ENCODE results near the gene YIPF5. TPM values are rescaled to one million over a fixed set of nuclear protein-coding genes. Genes with fewer than 3 reads are reported as not detected.

Gene YIPF5
- total and polyA plus RNA-seq, 2 of the 4 experiments (the other 2 are of a cell fraction), result 64.4 to 172 TPM

DNA sequence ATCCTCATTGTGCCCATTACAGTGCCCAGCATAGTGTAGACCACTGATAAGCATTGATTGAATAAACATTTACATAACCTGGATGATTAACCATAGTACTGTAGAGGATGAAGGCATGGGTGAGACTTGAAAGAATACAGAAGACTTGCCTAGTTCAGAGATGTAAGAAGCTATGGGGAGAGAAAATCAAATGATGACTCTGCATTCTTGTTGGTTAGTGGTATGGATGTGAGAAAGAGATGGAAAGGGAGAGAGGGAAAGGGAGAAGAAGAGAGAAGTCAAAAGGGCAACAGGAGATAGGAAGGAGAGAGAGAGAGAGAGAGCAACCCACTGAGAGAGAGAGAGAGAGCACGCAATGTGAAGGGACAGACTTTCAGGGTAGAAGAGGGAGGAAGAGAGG, 26.8 kb downstream of the YIPF5 start:
- H4K8ac ChIP-seq (ENCODE audit: low read depth in 2 of 2, low read length in 2 of 2), result no peak overlapping the region
- dilution Hi-C loops (cut with HindIII; ENCODE audit: low sequenced_read_pairs, unreplicated experiment), result no loop called here
- H3K27ac ChIP-seq (ENCODE audit: insufficient read depth, low read length), result no peak overlapping the region
- H2BK5ac ChIP-seq (ENCODE audit: low read depth, low read length, poor library complexity, severe bottlenecking), result peak overlapping the region; percentile 9
- ATAC-seq (ENCODE audit: low read depth) (no peak), DNase-seq (no peak)
- BruUV-seq (replicated peaks), result no TSS peak
- CTCF ChIA-PET, result no interaction called here
- WGBS, 2 experiments (ENCODE audit: extremely low coverage in 2 of 2, insufficient read length in 1 of 2), result 100% methylated on average over 1 of the region's 1 CpG; no CpG with 5 or more reads in 1 of the 2 experiments
- H3K9me1 ChIP-seq (ENCODE audit: insufficient read depth, low read length), result peaks cover 3% of the 10 kb centered on the region; the same call in 1 of the 2 replicates
- no peak overlapping the region for H3K4me2 ChIP-seq (ENCODE audit: low read depth, low read length)
- in situ Hi-C loops (cut with MboI; ENCODE audit: low sequenced_read_pairs), result no loop called here
- no peak overlapping the region for H4K91ac ChIP-seq (ENCODE audit: insufficient read depth, low read depth, low read length)
- no peak overlapping the region for H2BK120ac ChIP-seq (ENCODE audit: low read depth, low read length)
- no peak overlapping the region for H3K14ac ChIP-seq (replicated peaks; ENCODE audit: low read depth, low read length)
- H2BK15ac ChIP-seq (ENCODE audit: low read depth, low read length), result peak overlapping the region; percentile 56; the same call in 1 of the 3 replicates
- H3K23ac ChIP-seq (ENCODE audit: low read depth, low read length), result no peak overlapping the region
- intact Hi-C loops (cut with micrococcal nuclease), result loop anchor here (2.0 to 10.0 kb wide), 3 partner anchors 176 to 741 kb away; partner anchors contain the start of gene NR3C1
- no peak overlapping the region for H3K56ac ChIP-seq (ENCODE audit: extremely low read depth, insufficient read depth, low read length)
- POLR2A ChIA-PET (ENCODE audit: unreplicated experiment), result no interaction called here
- H3K4me1 ChIP-seq (ENCODE audit: control insufficient read depth, insufficient read depth, low read length), result peaks cover 7% of the 10 kb centered on the region
- no peak overlapping the region for H4K5ac ChIP-seq (ENCODE audit: low read depth, low read length)
- no peak overlapping the region for H3K9ac ChIP-seq (ENCODE audit: low read depth, low read length)
- H4K20me1 ChIP-seq (ENCODE audit: insufficient read depth, low read length), result no peaks in the 10 kb centered on the region
- no peak overlapping the region for H3K18ac ChIP-seq (ENCODE audit: low read depth, low read length)
- H3K4me3 ChIP-seq (ENCODE audit: insufficient read depth, low read depth, low read length), result no peak overlapping the region
- no peaks in the 10 kb centered on the region for H3K79me1 ChIP-seq (ENCODE audit: low read depth in 1 of 2, low read length in 2 of 2)
- no peak overlapping the region; the same call in 1 of the 2 replicates for H2AK5ac ChIP-seq (ENCODE audit: low read depth, low read length)
- no peak overlapping the region for H2BK20ac ChIP-seq (ENCODE audit: low read depth, low read length)
- H3K4ac ChIP-seq (ENCODE audit: low read depth, low read length), result no peak overlapping the region
- no peaks in the 10 kb centered on the region for H3K36me3 ChIP-seq (ENCODE audit: control insufficient read depth, insufficient read depth, low read length)
- no peaks in the 10 kb centered on the region for H3K27me3 ChIP-seq (ENCODE audit: control insufficient read depth, insufficient read depth, low read length)
- H2AFZ ChIP-seq (replicated peaks; ENCODE audit: low read length, poor library complexity), result no peak overlapping the region
- H2AK9ac ChIP-seq (replicated peaks; ENCODE audit: low read depth, low read length, poor library complexity), result no peak overlapping the region
- no peaks in the 10 kb centered on the region for H3K9me3 ChIP-seq (ENCODE audit: control insufficient read depth, insufficient read depth, low read length)
- peak; percentile 37; the same call in 1 of the 2 replicates for TF ChIP-seq MAFK (IDR thresholded peaks at IDR 0.05; ENCODE audit: low read depth, low read length)
- no peak for TF ChIP-seq MAZ (IDR thresholded peaks at IDR 0.05; ENCODE audit: borderline replicate concordance, low read depth, low read length)
- no peak for TF ChIP-seq CTCF (conservative IDR thresholded peaks at IDR 0.05; ENCODE audit: low read depth, low read length)
- TF ChIP-seq FOS (IDR thresholded peaks at IDR 0.05; ENCODE audit: low read depth, low read length), result no peak
- no peak for TF ChIP-seq RCOR1 (IDR thresholded peaks at IDR 0.05; ENCODE audit: insufficient replicate concordance, low read length)

Data from IMR-90 (cell line).